ENCODE data around the gene ZGLP1.

ZGLP1 gene

GRCh38 chr19:10268071-10268470, 41.5 kb downstream of the ZGLP1 start:
- TF ChIP-seq CTCF (IDR thresholded peaks at IDR 0.05; ENCODE audit: low read depth, low read length), result no peak
- no peak overlapping the region for H3K4me3 ChIP-seq (ENCODE audit: low read depth, low read length)

GRCh38 chr19:10266706-10267105, 42.9 kb downstream of the ZGLP1 start:
- no peak overlapping the region for H3K4me3 ChIP-seq (ENCODE audit: low read depth, low read length)
- no peak for TF ChIP-seq CTCF (IDR thresholded peaks at IDR 0.05; ENCODE audit: low read depth, low read length)

- TF ChIP-seq CTCF (IDR thresholded peaks at IDR 0.05; ENCODE audit: low read depth, low read length), result no peak
- H3K4me3 ChIP-seq (ENCODE audit: low read depth, low read length), result no peak overlapping the region
Observed at GRCh38 chr19:10262771-10263170, 46.8 kb downstream of the ZGLP1 start.

GRCh38 chr19:10260141-10260584, 49.5 kb downstream of the ZGLP1 start:
- no peak overlapping the region for H3K4me3 ChIP-seq (ENCODE audit: low read depth, low read length)
- TF ChIP-seq CTCF (IDR thresholded peaks at IDR 0.05; ENCODE audit: low read depth, low read length), result no peak

- TF ChIP-seq CTCF (IDR thresholded peaks at IDR 0.05; ENCODE audit: low read depth, low read length), result peak; percentile 68
- no peak overlapping the region for H3K4me3 ChIP-seq (ENCODE audit: low read depth, low read length)
Observed at GRCh38 chr19:10259162-10259905, 50.3 kb downstream of the ZGLP1 start.

GRCh38 chr19:10258080-10258710, 51.4 kb downstream of the ZGLP1 start:
- H3K4me3 ChIP-seq (ENCODE audit: low read depth, low read length), result no peak overlapping the region
- no peak for TF ChIP-seq CTCF (IDR thresholded peaks at IDR 0.05; ENCODE audit: low read depth, low read length)

- no peak overlapping the region for H3K4me3 ChIP-seq (ENCODE audit: low read depth, low read length)
- TF ChIP-seq CTCF (IDR thresholded peaks at IDR 0.05; ENCODE audit: low read depth, low read length), result no peak
Observed at GRCh38 chr19:10256970-10257615, 52.5 kb downstream of the ZGLP1 start.
